ENCODE data around the gene FLOT2.

The FLOT2 gene

DNA sequence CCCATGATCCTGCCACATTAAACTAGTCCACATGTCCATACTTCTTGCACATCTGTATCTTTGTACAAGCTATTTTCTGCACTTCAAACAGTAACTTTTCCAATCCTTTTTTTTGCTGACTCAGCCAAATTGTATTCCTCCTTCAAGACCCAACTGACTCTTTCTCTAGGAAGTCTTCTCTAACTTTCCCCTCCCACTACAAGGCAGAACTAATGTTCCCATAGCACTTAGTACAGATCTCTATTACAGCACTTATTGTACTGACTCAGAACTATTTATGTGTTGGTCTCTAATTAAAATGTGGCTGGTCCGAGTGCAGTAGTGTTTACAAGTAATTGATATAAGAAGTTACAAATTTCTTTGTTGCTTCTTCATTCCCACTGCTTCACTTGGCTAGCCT is 63.1 kb downstream of the FLOT2 start:
- TF ChIP-seq, protein P1, sequence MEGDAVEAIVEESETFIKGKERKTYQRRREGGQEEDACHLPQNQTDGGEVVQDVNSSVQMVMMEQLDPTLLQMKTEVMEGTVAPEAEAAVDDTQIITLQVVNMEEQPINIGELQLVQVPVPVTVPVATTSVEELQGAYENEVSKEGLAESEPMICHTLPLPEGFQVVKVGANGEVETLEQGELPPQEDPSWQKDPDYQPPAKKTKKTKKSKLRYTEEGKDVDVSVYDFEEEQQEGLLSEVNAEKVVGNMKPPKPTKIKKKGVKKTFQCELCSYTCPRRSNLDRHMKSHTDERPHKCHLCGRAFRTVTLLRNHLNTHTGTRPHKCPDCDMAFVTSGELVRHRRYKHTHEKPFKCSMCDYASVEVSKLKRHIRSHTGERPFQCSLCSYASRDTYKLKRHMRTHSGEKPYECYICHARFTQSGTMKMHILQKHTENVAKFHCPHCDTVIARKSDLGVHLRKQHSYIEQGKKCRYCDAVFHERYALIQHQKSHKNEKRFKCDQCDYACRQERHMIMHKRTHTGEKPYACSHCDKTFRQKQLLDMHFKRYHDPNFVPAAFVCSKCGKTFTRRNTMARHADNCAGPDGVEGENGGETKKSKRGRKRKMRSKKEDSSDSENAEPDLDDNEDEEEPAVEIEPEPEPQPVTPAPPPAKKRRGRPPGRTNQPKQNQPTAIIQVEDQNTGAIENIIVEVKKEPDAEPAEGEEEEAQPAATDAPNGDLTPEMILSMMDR (IDR thresholded peaks at IDR 0.05; ENCODE audit: borderline replicate concordance, extremely low read depth, low read length, poor library complexity, severe bottlenecking), result no peak
- no peak for TF ChIP-seq EZH2 (IDR thresholded peaks at IDR 0.05; ENCODE audit: borderline replicate concordance, low read depth, low read length, severe bottlenecking)

More for the DNA sequence above, 63.1 kb downstream of the FLOT2 start:
- Histone ChIP-seq H3K4me1 (ENCODE audit: insufficient read depth, low read length) (peaks cover 5% of the 10 kb centered on the region; the same call in 1 of the 2 replicates), H2AFZ (ENCODE audit: low read depth, low read length) (no peak overlapping the region), H3K9me3 (ENCODE audit: insufficient read depth, low read length, severe bottlenecking) (no peaks in the 10 kb centered on the region), H3K36me3 (ENCODE audit: insufficient read depth, low read length) (peaks cover 7% of the 10 kb centered on the region; the same call in 1 of the 2 replicates), H3K79me2 (ENCODE audit: insufficient read depth, low read length) (peaks cover 86% of the 10 kb centered on the region), H3K4me2 (ENCODE audit: insufficient read depth, low read length) (no peak overlapping the region), H3K9ac (ENCODE audit: low read depth, low read length) (no peak overlapping the region), H4K20me1 (ENCODE audit: insufficient read depth, low read length) (no peaks in the 10 kb centered on the region; the same call in 1 of the 2 replicates), H3K27ac (ENCODE audit: low read length) (no peak overlapping the region), H3K4me3 (ENCODE audit: low read depth in 1 of 2, low read length in 2 of 2) (no peak overlapping the region), H3K27me3 (ENCODE audit: insufficient read depth, low read length, poor library complexity) (no peaks in the 10 kb centered on the region)
- ATAC-seq (ENCODE audit: insufficient read depth, low read depth) (no peak), DNase-seq (no peak)
